ENCODE results near the gene ARHGEF11.
A peak's percentile ranks its signal among the peaks of the same experiment; 100 is the strongest.

ARHGEF11 gene

DNA sequence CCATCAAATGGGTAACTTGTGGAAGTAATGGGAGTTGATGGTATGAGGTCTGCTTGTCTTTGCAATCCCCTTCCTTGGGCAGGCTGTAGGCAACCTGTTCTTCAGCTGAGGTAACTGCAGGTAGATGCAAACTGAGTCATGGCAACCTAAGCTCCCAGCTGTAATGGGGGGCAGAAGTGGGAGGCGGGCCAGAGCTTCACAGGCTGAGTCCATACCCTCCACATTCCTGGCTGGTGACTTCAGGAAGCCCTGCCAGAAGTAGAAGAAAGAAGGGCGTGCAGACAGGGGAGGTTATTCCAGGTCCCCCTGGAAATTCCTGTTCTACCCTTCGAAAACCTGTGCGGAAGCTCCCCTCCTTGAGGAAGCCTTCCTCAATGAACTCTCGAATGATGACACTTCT, 44.9 kb downstream of the ARHGEF11 start:
- DNase-seq (ENCODE audit: low read depth in 2 of 3, low spot score in 1 of 3): no peak

DNA sequence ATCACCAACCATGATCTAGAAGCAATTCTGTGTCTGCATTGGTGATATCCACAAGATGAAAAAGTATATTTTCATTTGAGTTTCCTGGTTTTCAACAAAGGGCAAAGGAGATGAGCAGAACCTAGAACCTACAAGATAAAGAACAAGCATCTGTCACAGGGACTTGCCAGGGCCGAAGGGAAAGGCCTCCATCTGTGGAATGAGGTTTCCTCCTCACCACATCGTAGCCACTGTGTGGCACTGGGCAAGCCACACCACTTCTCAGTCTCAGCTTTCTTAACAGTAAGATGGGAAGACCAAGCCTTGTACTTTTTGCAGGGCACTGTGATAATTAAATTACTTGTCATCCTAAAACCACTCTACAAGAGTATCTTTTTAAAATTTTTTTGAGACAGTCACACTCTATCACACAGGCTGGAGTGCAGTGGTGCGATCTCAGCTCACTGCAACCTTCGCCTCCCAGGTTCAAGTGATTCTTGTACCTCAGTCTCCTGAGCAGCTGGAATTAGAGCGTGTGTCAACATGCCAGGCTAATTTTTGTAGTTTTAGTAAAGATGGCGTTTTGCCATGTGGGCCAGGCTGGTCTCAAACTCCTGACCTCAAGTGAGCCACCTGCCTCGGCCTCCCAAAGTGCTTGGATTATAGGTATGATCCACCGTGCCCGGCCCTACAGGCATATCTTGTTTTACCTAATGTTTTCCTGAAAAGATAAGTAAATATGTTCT, 45.8 kb downstream of the ARHGEF11 start:
- DNase-seq (ENCODE audit: low read depth in 2 of 3, low spot score in 1 of 3): no peak

DNA sequence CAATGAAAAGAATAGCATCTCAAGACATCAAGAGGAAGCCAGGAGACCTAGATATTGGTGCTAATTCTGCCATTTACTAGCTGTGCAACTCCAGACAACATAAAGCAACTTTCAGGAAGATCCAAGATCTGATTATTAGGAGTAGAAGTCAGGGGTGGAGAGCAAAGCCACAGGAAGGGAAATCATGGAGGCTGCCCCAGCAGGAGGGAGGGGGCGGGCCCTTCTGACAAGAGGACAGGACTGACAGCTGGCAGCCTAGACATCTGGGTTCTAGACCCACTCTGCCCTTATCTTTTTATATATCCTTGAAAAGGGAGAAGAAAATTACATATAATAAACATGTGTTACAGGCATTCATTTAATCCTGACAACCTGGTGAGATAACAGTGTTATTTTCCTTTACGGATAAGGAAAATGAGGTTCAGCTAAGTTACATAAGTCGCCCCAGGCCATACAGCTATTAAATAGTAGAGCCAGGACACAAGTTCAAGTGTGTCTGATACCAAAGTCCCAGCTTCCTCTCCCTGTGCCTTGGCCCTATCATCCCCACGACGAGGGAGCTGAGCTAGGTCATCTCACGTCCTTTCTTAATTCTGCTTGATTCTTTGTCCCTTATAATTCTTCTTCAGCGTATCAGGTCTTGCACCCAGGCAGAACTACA, 46.6 kb downstream of the ARHGEF11 start:
- no peak for DNase-seq (ENCODE audit: low read depth in 2 of 3, low spot score in 1 of 3)

DNA sequence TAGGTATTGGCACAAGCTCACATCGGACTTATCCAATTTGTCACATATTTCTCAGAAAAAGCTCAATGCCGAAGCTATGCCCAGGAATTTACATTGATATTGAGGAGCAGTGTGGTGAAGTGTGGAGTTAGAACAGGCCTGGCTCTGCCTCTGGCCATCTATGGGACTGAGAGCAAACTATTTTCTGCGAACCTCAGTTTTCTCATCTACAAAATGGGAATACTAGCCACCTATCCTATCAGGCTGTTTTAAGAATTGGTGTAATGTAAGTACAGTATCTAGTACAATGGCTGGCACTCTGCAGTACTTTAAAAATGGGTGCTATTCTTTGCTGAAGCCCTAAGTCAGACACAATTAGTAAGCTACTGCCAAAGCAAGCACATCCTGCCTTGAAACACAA, 47.2 kb downstream of the ARHGEF11 start:
- DNase-seq (ENCODE audit: low read depth in 2 of 3, low spot score in 1 of 3): no peak

DNA sequence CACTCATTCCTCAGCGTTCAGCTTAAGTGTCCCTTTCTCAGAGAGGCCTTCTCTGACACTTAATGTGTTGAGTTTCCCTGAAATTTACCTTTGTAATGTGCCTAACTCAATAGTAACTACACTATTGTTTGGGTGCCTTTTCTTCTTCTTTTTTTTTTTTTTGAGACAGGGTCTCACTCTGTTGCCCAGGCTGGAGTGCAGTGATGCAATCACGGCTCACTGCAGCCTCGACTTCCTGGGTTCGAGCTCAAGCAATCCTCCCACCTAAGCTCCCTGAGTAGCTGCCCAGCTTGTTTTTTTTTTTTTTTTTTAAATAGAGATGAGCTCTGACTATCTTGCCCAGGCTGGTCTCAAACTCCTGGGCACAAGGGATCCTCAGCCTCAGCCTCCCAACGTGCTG, 50.1 kb downstream of the ARHGEF11 start:
- DNase-seq (ENCODE audit: low read depth in 2 of 3, low spot score in 1 of 3): no peak

DNA sequence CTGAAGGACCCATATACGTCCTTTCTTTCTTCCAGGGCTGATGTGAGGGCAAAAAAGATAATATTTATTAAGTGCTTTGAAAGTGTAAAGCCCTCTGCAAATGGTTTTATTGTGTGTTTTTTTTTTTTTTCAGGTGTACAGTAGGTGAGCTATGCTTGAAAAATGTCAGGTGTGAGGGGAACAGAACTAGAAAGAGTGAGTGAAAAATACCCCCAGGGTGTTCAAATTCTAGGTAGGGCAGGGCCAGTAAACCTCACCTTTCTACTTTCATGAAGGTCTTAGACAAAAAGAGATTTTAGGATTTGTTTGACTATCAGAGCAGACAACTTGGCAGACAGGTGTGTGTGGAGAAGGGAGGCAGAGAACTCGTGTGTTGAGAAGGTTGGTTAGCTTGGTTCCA, 51.3 kb downstream of the ARHGEF11 start:
- no peak for DNase-seq (ENCODE audit: low read depth in 2 of 3, low spot score in 1 of 3)

DNA sequence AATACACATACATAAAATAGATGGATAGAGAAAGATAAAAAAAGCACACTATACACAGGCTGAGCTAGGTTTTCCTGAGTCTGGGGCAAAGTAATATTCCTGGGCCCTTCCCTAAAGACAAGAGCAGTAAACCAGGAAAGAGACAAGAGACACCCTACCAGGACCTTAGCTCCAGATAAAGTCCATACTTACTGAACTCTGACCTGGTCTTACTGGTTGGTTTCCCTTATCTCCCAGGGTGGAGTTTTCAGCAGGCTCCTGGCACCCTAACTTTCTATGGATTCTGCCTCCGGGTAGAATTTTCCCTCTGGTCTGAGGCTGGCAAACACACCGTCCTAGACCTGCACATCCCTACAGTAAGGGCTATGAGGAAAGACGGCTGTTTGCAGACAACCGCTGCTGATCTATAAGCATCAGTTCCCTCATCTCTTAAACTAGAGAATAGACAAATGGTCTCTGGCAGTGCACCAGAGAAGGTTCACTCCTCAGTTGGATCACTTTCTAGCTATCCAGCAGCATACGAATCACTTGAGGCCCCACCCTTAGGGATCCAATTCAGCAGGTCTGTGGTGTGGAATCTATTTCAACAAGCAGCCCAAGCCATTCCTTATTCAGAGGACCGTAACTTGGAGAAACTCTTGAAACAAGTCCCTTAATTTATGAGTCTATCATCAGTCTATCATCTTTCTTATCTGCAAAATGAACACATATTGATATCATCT, 52.0 kb downstream of the ARHGEF11 start:
- no peak for DNase-seq (ENCODE audit: low read depth in 2 of 3, low spot score in 1 of 3)

DNA sequence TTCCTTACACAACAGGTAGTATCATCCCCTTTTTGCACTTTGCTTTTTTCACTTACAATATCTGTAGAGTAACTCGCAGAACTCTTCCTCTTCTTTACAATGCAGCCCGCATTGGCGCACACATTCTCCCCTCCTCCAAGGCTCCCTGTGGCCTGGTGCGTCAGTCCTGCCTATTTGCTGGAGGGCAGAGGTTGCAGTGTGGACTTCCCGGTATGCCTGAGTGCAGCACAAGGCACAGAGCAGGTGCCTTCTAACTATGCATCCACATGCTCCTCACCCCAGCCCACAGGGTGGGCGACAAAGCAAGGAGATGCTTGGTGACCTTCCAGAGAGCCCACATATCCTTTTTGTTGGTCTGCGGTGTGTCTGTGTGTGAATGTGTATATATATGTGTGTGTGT, 53.3 kb downstream of the ARHGEF11 start:
- DNase-seq (ENCODE audit: low read depth in 2 of 3, low spot score in 1 of 3): no peak

DNA sequence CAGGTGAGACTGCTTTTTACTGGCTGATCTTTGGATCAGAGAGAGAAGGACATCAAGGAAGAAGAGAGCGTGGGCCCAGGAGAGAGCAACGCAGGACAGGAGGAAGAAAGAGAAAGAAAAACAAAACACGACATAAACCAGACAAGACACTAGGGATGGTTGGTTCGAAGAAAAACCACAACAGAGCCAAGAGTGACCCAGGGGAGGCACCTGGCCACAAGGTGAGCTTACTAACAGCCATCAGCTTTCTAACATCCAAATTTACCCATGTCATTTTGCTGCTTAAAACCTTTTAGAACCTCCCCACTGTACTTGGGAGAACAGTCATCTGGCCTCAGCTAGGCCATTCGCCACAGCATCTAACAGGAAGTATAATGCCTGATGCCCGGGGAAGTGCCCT, 57.8 kb downstream of the ARHGEF11 start:
- no peak for DNase-seq (ENCODE audit: low read depth in 2 of 3, low spot score in 1 of 3)

DNA sequence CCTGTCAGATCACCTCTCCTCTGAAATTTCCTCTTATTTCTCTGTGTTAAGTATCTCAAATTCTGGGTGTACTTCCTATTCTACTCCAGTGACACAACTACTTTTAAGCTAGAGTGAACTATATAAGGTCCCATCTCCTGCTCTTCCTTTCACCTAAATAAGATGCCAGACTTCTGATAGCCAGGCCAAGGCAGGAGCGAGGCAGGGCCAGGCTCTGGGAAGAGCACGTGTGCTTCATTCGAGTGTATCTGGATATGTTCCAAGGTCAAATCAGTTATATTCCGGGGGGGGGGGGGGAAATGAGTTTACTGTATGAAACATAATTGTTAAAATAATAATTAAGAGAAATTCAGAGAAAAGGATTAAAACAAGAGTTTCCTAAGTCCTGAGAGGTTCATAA, 65.0 kb downstream of the ARHGEF11 start:
- no peak for DNase-seq (ENCODE audit: low read depth in 2 of 3, low spot score in 1 of 3)

DNA sequence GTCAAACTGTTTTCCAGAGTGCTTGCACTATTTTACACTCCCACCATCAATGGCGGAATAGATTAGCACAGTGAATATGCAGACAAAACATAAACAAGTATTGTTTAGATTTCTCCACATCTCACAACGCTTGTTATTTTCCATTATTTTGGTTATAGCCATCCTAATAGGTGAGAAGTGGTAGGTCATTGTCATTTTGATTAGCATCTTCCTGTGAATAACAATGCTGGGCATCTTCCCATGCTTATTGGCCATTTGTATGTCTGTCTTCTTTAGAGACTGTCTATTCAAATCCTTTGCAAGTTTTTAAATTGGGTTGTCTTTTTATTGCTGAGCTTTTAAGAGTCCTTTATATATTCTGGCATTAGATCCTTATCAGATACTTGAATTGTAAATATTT, 70.5 kb downstream of the ARHGEF11 start:
- no peak for DNase-seq (ENCODE audit: low read depth in 2 of 3, low spot score in 1 of 3)

DNA sequence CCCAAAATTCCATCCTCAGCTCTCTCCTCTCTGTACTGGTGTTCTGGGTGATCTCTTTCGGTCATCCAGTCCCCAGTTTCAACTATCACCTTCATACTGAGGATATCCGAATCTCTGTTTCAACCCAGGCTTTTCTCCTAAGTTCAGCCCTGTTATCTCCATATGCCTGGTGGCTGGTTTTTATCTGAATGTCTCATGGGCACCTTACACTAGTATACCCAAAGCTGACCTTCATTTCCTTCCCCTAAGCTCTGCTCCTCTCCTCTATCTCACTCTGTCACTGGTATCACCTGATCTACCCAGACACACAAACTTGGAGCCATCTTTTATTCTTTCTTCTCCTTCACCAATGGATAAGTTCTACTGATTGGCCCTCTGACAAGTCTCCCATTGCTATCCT, 72.1 kb downstream of the ARHGEF11 start:
- DNase-seq (ENCODE audit: low read depth in 2 of 3, low spot score in 1 of 3): no peak

DNA sequence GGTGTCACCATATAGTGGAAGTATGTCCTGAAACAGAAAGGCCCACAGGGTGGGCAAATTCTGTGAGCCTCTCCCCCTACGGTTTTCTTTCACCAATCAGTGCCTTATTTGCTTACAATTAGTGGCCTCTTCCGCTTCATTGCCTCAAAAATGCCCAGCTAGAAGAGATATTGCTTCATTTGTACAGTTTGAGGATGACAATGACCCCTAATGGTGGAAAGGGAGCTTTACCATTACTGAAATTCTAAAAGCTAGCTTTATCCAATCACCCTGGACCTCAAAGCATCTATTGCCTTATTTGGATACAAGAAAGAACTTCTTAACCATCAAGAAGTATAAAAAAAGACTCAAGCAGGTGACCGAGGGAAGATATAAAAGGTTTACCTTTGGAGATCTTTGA, 75.5 kb downstream of the ARHGEF11 start:
- DNase-seq (ENCODE audit: low read depth in 2 of 3, low spot score in 1 of 3): no peak

DNA sequence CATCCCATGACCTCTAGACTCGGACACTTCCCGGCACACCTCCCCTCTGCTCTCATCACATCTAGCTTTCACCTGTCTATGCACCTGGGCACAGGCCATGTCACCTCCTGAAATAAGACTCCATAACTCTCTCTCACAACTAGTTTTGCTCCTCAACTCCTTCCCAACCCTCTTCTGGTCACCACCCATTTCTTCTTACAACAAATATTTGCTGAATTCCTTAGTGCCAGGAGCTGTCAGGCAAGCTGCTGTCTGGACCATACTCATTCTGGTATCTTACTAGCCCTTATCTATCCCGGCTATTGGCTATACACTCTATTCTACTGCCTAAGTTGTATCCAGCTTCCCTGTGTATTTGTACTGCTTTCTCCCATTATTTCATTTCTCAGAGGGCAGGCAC, 76.0 kb downstream of the ARHGEF11 start:
- no peak for DNase-seq (ENCODE audit: low read depth in 2 of 3, low spot score in 1 of 3)

DNA sequence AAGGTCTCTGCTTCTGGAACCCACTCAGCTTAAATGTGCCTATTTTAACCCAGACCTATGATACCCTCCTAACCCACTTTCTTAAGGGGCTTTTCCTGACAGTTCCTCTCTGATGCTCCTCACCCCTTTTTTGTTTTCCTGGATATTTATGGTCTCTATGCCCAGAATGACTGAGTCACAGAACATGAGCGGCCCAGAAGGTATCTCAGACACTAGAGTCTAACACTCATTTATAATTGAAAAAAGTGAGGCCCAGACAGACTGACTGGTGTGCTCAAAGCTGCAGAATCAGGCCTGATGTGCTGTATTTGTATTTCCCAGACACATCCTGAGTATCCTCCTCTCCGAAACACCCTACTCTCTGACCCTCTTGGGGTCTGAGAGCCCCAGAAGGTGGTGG, 81.1 kb downstream of the ARHGEF11 start:
- DNase-seq (ENCODE audit: low read depth in 2 of 3, low spot score in 1 of 3): no peak

DNA sequence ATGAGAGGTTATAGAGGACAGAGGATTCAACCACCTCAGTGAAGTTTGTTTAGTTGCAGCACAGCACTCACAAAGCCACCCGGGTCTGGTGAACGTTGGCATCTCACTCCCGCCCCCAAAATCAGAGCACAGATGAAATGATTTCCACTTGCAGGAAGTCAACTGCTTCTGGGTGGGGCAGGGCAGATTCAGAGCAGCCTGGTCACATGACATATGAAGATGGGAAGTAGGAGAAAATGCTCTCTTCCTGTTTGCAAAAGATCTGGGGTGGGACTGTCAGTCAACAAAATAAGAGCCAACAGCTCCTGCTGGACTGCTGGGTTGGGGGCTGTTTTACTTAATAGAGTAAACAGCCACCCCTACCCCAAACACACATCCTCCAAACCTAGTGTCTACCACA, 81.9 kb downstream of the ARHGEF11 start:
- DNase-seq (ENCODE audit: low read depth in 2 of 3, low spot score in 1 of 3): peak in 2 of 3 donors; percentile 7 to 20

DNA sequence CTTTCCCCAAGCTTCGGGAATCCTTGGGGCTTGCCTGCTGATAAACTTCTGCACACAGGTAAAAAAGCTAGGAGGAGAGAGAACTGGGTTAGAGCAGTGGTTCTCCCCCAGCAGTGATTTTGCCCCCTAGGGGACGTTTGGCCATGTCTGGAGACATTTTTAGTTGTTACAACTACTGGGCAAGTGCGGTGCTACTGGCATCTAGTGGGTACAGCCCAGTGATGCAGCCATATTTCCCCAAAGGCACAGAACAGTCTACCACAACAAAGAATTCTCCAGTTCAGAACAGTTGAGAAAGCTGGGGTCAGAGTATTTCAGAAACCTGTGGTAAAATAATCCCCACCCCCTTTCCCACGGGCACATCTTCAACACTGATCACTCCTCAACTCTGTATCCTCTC, 83.8 kb downstream of the ARHGEF11 start:
- peak; percentile 8 to 29 (median 15) for DNase-seq (ENCODE audit: low read depth in 2 of 3, low spot score in 1 of 3)

DNA sequence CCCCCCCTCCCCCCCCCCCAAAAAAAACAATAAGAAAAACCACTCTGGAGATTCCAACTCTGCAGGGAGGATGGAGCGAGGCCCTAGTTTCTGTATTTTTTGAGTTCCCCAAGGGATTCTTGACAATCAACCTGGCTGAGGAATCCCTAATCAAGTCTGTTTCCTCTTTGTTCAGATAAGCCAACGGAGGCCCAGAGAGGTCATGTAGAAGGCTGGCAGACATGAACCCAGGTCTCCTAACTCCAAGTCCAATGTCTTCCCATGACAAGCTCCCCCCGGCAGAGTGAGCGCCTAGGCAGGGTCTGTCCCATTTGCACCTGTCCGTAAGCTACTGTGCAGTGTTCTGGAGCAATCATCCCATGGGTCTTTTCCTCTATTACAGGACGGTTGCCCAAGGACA, 85.6 kb downstream of the ARHGEF11 start:
- DNase-seq (ENCODE audit: low read depth in 2 of 3, low spot score in 1 of 3): no peak

DNA sequence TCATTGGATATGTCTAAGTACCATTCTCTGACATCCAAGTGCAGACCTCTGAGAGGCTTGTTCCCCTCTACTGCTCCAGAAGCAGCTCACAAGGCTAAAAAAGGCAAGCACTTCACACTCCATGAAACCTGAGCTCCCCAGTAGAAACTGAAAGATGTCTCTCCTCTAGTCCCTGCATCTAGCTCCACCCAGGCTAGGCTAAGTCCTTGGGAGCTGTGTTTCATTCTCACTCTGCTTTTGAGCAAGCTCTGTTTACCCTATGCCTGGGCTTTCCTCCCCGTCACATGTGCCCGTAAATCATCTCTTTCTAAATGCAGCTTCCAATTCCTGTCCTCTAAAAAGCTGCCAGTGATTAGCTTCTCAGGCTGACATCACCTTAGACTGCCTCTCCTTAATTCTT, 86.1 kb downstream of the ARHGEF11 start:
- DNase-seq (ENCODE audit: low read depth in 2 of 3, low spot score in 1 of 3): no peak

DNA sequence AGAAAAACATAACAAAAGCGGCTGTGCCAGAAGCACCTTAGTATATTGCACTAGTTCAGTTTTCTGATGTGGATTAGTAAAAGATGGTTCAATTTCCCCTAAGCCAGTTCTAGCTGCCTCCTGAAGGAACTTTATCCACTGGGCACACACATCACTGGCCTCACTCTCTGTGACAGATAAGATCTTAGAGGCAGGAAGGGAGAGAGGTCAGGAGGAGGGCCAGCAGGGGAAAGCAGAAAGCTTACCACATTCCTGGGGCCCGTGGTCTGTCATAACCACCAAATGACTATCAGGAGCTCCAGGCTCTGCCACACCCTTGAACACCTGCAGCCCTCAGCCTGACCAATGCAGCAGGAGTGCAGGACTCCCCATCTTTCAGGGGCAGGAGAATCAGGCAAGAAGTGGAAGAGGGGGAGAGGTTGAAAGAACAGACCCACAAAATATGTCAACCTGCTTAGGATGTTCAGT, 87.3 kb downstream of the ARHGEF11 start:
- DNase-seq (ENCODE audit: low read depth in 2 of 3, low spot score in 1 of 3): no peak

DNA sequence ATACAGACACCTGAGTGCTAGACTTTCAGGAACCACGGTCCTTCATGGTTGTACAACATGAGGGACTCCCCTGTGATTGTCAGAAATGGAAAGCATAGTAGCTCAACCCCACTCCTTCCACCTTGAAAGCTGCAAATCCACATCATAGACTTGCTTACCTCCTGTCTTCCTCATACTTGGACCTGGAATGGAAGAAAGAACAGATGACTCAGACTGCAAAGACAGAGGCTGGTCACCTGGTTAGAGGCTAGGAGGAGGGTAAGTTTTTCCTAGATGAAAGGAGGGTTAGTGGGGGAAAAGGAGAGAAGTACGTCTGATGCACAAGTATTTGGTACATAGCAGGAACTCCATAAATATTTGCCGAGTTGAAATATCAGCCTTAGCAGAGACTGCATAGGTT, 87.9 kb downstream of the ARHGEF11 start:
- DNase-seq (ENCODE audit: low read depth in 2 of 3, low spot score in 1 of 3): no peak

DNA sequence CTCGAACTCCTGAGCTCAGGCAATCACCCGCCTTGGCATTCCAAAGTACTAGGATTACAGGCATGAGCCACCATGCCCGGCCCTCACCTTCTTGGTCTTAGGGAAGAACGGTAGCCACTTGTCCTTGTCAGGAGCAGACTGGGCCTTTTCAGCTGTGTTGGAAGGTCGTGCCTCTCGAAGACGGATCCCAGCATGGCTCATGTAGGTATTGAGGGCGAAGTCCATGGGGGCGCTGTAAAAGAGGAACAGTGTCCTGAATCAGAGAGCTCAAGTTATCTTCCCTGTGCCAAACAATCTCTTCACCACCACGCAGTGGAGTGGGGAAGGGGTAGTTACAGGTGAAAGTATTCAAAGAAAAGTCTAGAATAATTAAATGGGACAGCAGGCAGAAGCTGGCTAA, 89.2 kb downstream of the ARHGEF11 start:
- DNase-seq (ENCODE audit: low read depth in 2 of 3, low spot score in 1 of 3): no peak

Data from stimulated activated CD4-positive, alpha-beta T cell treated with anti-CD3 and anti-CD28 coated beads, Interleukin-12 subunit alpha, Interleukin-12 subunit beta, amount 100 ng/mL, for 48 hours (primary cell).